SK-N-MC (cell line): Measurements from ENCODE around the gene SF1.

Experiments used
- DNase-seq: peaks from one replicate; pipeline ENCODE4 v3.0.0-alpha.2; 2011; ENCODE audit warnings: low read depth, low spot score
- H3K27ac ChIP-seq: fragments of 200-600 bp; sonication (generic); 2 replicates; pipeline ENCODE4 v1.5.1; 2016; ENCODE audit warnings: mixed run types
- H3K36me3 ChIP-seq: fragments of 200-600 bp; sonication (generic); 2 replicates; pipeline ENCODE4 v1.6.1; 2017; ENCODE audit warnings: antibody characterized with exemption, low read length, mixed read lengths; ENCODE audit not compliant: insufficient read depth
- H3K4me3 ChIP-seq: fragments of 200-600 bp; sonication (generic); 2 replicates; pipeline ENCODE4 v1.5.1; 2016
- H3K9ac ChIP-seq: fragments of 200-600 bp; sonication (generic); 2 replicates; pipeline ENCODE4 v1.8.0; 2017; ENCODE audit warnings: mixed run types, mixed read lengths; ENCODE audit not compliant: insufficient read length
- H3K9me3 ChIP-seq: fragments of 200-600 bp; sonication (generic); 2 replicates; pipeline ENCODE4 v1.6.1; 2017; ENCODE audit warnings: low read depth, mild to moderate bottlenecking, antibody characterized with exemption, low read length, moderate library complexity, mixed read lengths
- EZH2 ChIP-seq: fragments of 200-600 bp; sonication (generic); IDR thresholded peaks from one replicate; pipeline ENCODE4 v1.6.1; 2017; ENCODE audit warnings: antibody characterized with exemption
- FOXP2 ChIP-seq: optimal IDR thresholded peaks from 2 replicates; pipeline ENCODE3; 2011; ENCODE audit warnings: mild to moderate bottlenecking, moderate library complexity; ENCODE audit not compliant: insufficient read depth; ENCODE audit errors: extremely low read length, control extremely low read depth
- POLR2AphosphoS5 ChIP-seq: IDR thresholded peaks from 2 replicates; pipeline ENCODE4 v1.6.1; 2012; ENCODE audit warnings: mild to moderate bottlenecking, low read depth, low read length, borderline replicate concordance

The SF1 gene

DNA sequence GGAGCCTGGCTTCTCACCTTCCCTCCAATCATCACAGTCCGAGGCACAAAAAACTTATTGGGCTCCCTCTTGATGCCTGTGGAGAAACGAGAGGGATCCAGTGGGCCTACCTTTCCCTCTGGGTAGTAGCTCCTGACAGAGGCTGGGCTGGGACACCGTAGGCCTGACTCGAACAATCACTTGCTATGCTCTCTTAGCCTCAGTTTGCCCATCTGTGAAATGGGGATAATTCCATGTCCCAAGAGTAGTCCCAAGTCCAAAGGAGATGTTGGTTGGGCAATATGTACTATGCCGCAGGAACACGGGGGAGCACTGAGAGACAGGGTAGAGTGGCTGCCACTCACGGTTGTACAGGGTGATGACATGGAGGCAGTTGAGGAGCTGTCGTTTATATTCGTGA is 26.8 kb downstream of the SF1 start:
- Histone ChIP-seq H3K27ac (no peak overlapping the region), H3K9me3 (no peaks in the 10 kb centered on the region), H3K36me3 (no peaks in the 10 kb centered on the region), H3K4me3 (no peak overlapping the region), H3K9ac (no peak overlapping the region)
- TF ChIP-seq FOXP2 = no peak
- no peak for TF ChIP-seq POLR2AphosphoS5
- TF ChIP-seq EZH2 = no peak
- DNase-seq = no peak

DNA sequence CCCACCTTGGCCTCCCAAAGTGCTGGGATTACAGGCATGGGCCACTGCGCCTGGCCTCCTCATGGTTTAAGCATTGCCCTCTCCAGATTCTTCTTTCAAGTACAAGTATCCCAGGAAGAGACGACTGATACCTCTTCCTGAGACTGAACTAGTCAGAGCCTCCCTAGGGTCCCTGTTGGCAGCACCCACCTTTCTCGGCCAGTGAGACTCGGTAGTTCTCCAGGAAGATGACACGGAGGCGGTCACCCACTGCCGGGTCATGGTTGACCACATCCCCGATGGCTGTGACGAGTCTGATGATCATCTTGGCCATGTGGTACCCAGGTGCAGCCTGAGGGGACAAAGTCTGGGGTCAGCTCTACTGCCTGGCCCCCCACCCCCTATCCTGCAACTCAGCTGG is 27.2 kb downstream of the SF1 start:
- DNase-seq = no peak
- Histone ChIP-seq H3K9ac (no peak overlapping the region), H3K27ac (no peak overlapping the region), H3K4me3 (no peak overlapping the region), H3K36me3 (no peaks in the 10 kb centered on the region), H3K9me3 (no peaks in the 10 kb centered on the region)
- TF ChIP-seq FOXP2 (no peak), EZH2 (no peak), POLR2AphosphoS5 (no peak)

DNA sequence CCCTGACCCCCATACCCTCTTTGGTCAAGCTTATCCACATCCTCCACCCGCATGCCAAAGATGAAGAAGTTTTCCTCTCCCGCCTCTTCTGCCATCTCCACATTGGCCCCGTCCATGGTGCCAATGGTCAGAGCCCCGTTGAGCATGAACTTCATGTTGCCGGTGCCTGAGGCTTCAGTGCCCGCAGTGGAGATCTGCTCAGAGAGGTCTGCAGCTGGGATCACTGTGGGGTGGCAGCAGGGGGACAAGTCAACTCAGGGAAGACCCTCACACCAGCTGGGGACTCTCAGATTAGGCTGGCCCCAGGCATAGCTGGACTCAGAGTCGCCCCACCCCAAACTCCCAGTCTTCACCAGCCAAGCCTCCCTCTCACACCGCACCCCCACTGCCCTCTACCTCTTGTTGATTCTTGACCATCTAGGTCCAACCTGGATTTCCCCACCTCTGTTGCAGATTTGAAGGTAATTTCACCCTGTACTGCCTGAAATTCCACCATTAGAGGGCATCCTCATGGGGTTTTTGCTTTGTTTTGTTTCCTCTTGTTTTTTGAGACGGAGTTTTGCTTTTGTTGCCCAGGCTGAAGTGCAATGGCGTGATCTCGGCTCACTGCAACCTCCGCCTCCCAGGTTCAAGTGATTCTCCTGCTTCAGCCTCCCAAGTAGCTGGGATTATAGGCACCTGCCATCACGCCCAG is 27.8 kb downstream of the SF1 start:
- Histone ChIP-seq H3K9me3 (no peaks in the 10 kb centered on the region), H3K27ac (no peak overlapping the region), H3K36me3 (no peaks in the 10 kb centered on the region), H3K4me3 (no peak overlapping the region), H3K9ac (no peak overlapping the region)
- no peak for DNase-seq
- TF ChIP-seq POLR2AphosphoS5 (no peak), EZH2 (no peak), FOXP2 (no peak)

DNA sequence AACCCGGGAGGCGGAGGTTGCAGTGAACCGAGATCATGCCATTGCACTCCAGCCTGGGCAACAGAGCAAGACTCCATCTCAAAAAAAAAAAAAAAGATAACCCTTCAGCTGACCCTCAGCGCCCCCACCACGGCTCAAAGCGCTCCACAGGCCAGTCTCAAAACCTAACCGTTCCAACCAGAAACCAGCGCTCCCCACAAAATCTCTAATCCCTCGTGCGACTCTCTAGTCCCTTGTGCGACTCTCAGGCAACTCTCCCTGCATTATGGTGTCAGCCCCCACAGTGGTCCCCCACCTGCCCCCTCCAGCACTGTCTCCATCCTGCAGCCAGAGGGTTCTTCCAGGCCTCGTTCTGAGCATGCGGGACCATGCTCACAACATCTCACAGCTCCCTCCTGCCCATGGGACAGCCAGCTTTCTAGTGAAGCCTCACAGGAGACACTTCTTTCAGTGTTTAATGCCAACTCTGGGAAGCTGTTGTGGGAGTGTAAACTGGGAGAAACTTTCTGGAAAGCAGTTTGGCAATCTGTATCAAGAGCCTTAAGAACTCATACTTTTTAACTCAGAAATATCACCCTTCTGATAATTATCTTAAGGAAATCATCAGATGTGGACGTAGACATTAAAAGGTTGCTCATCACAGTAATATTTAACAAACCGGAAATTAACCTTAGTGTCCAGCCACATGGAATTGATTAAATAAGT is 30.2 kb downstream of the SF1 start:
- no peak overlapping the region for H3K9ac ChIP-seq
- H3K4me3 ChIP-seq = no peak overlapping the region
- peak overlapping the region; percentile 72 for H3K27ac ChIP-seq
- DNase-seq = no peak
- no peaks in the 10 kb centered on the region for H3K36me3 ChIP-seq
- H3K9me3 ChIP-seq = no peaks in the 10 kb centered on the region
- TF ChIP-seq POLR2AphosphoS5 (no peak), FOXP2 (no peak), EZH2 (no peak)

DNA sequence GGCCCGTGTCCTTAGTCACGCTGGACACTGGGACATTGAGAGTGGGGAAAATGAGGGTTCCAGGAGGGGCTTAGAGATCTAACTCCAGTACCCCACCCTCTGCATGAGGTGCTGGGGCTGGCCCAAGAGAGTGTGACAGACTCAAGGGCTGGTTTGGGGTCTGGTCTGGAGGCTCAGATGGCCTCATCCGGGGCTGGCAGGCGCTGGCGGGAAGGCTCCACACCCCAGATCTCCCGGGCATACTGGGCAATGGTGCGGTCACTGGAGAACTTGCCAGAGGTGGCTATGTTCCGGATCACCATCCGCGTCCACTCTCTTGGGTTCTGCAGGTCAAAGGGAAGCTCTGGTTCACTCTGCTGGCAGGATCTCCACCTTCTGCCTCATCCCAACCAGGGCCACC is 31.9 kb downstream of the SF1 start:
- H3K9me3 ChIP-seq = no peaks in the 10 kb centered on the region
- no peak for TF ChIP-seq EZH2
- TF ChIP-seq FOXP2 = no peak
- TF ChIP-seq POLR2AphosphoS5 = no peak
- H3K9ac ChIP-seq = no peak overlapping the region
- no peak overlapping the region for H3K27ac ChIP-seq
- no peak overlapping the region for H3K4me3 ChIP-seq
- DNase-seq = no peak
- no peaks in the 10 kb centered on the region for H3K36me3 ChIP-seq

DNA sequence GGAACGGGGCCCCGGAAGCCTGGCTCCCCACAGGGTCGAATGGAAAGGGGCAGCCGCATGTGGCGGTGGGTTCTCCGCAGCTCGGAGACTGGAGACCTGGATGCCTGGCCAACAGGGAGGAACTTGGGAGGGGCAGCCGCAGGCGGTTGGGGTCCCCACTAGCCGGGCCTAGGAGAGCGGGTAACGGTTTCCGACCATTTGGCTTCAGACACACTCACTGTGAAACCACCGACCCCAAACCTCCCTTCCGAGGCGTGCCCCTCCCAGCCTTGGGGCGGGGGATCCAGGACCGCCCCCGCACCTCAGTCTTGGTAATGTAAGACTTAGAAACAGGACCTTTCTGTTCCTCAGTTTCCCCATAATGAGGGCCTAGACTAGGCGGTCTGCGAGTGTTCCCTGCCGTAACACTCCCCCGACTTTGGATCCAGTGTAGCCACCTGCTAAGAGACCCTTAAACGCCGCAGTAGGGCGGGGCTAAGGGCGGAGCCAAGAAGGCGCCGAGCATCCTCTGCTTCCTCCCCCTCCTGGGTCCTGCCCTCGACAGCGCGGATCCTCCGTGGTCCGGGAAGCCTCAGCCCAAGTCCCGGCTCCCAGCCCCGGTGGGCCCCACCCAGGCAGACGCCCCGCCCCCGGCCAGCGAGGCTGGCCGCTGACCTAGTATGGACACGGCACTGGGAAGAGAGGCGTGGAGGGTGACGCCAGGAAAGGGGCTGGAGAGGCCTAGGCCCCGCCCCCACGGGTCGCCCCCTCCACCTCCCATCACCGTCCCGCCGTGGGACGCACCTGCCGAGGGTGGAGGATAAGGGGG is 32.6 kb downstream of the SF1 start:
- no peak overlapping the region for H3K9ac ChIP-seq
- H3K9me3 ChIP-seq = no peaks in the 10 kb centered on the region
- peak overlapping the region; percentile 78 for H3K4me3 ChIP-seq
- TF ChIP-seq POLR2AphosphoS5 (0 out of 2 replicates have a peak, but pooled peaks have one; percentile 10), EZH2 (no peak)
- H3K36me3 ChIP-seq = no peaks in the 10 kb centered on the region
- no peak overlapping the region for H3K27ac ChIP-seq
- no peak for DNase-seq

DNA sequence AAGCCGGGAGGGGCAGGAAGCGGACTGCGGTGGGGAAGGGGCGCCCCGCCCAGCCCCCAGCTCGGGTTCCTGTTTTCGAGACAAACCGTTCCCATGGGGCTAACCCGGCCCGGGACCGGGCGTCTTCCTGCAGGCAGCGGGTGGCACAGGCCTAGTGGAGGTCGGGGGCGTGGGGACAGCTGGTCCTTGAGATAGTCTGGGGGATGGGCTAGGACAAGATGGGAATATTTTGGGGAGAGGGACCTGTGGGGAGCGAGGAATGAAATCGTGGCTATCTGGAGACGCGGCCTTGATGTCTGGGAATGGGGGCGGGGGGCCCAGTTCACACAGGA is 33.2 kb downstream of the SF1 start:
- Histone ChIP-seq H3K9ac (peak overlapping the region; percentile 53), H3K36me3 (no peaks in the 10 kb centered on the region), H3K27ac (no peak overlapping the region), H3K9me3 (no peaks in the 10 kb centered on the region), H3K4me3 (peak overlapping the region; percentile 78)
- no peak for DNase-seq
- TF ChIP-seq EZH2 (no peak), FOXP2 (no peak), POLR2AphosphoS5 (no peak)

DNA sequence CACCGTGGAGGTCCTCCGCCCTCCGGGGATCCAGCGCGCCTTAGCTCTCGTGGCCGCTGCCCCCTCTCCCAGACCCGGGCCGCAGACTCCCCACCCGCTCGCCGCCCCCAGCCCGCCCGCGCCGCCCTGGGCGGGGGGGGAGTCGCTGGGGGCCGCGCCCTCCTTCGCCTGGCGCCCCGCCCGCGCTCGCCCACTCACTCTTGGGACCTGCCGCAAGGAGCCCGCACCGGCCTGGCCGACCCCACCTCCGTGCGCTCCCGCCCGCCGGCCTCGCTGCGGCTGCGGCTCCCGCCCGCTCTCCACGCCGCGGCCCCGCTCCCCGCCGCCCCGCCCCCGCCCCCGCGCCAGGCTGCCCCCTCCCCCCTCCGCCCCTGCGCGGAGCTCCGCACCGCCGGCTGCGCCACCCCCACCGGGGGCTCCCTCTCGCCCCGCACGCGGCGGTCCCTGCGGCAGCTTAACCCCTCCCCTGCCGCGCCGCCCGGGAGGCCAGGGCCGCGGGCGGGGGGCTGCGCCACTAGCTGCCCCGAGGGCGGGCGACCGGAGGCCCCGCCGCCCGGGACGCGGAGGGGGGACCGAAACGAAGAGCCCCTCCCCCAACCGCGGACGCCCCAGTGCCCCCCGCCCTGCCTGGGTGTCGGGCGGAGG is 33.7 kb downstream of the SF1 start:
- Histone ChIP-seq H3K9me3 (no peaks in the 10 kb centered on the region), H3K27ac (no peak overlapping the region), H3K9ac (peak overlapping the region; percentile 61), H3K4me3 (peak overlapping the region; percentile 78), H3K36me3 (no peaks in the 10 kb centered on the region)
- DNase-seq = no peak
- TF ChIP-seq POLR2AphosphoS5 (no peak), FOXP2 (no peak), EZH2 (no peak)
